GM18868 (cell line): Measurements from ENCODE around the gene G6PD.
A peak's percentile ranks its signal among the peaks of the same experiment; 100 is the strongest.
"Not testable (repeated sequence)": the region's sequence is repeated elsewhere in the genome, so short reads cannot be mapped to it uniquely, and the experiment has no call there.

Experiments
- ATAC-seq: cut with Tn5 transposase; IDR thresholded peaks from one replicate; pipeline ENCODE4 v1.9.1; 2021; ENCODE audit warnings: mild to moderate bottlenecking, moderate library complexity; ENCODE audit not compliant: unreplicated experiment

The G6PD gene

DNA sequence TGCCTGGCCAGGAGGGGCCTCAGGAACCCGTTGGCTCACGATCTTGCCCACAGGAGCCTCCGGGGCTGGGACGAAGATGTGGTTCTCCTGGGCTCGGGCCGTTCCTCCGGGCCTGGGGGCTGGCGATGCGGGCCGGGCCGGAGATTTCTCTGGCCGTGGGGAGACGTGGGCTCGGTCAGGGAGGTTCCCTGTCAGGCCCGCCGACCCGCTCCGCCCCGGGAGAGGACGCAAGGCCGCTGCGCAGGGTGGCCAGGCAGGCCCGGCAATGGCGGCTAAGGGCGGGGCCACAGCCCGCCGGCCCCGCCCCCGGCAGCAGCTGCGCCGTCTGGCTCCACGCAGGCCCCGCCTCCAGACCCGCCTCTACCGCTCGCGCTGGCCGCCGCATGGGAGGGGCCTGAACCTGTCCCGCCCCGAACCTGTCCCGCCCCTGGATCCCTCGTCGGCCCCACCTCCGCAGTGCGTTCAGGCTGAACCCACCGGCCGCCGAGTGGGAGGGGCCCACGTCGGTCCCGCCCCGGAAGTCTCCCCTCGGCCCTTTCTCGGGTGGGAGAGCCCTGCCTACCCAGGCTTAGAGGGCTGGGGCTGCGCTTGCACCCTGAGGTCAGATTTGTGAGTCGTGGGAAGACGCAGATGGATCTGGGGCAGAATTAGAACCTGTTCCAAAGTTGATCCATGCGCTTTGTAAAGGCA, 30.5 kb downstream of the G6PD start, which contains the start of gene FAM3A:
FAM3A (minus strand) TSS at position 267 of the 690 bp plus-strand sequence. CDS start 460 bp downstream, outside the sequence.
- ATAC-seq: peak; percentile 95

DNA sequence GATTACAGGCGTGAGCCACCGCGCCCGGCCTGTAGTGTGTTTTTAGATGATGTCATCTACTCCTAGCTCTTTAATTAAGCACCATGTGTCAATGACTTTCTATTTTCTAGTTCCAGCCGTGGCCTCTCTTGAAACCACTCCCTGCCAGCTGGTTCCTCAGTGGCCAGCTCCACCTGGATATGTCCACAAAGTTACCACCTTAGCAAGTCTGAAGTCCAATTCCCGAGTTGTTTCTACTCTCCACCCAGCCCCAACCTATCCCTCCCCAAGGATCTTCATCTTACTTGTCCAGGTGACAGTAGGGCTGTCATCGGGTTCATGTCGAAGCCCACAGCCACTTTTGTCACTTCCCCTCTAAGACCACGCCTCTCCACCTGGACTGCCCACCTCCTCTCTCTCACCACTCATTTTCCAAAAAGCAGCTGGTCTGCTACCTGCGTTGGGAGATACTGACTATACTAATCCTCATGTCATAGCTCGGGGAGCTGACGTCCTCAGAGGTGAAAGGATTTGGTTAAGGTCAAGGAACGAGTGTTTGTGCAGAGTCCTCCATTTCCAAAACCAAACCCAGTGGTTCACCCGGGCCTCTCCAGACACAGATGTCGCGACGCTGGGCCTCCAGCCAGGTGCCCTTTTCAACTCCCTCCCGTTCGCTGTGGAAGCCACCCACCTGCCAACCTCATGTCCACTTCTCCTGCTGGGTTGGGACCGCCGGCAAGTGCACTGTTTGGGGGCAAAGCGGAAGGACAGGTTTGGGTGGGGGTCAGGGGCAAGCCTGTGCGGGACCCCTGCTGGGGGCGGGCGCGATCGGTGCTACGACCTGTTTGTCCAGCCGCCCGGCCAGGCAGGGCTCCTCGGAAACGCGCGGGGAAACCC, 31.3 kb downstream of the G6PD start:
- ATAC-seq: no peak

DNA sequence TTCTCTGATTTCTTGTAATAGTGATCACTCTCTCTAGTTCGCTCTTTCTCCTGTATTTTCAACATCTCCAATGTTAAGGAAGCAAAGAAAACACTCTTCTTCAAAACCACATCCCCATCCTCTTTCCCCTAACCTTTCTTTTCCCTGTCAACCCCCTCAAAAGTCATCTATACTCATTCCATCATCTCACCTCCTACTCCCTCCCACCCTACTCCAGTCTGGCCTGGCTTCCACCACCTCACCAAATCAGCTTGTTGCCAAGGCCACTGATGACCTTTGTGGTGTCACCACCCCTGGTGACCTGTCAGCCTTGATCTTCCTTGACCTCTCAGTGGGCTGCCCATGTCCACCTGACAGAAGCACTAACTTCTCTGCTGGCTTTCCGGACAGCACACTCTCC, 32.9 kb downstream of the G6PD start:
- no peak for ATAC-seq

- ATAC-seq: no peak
Measured at GRCh38 chrX:154512879-154513553, 33.6 kb downstream of the G6PD start.

DNA sequence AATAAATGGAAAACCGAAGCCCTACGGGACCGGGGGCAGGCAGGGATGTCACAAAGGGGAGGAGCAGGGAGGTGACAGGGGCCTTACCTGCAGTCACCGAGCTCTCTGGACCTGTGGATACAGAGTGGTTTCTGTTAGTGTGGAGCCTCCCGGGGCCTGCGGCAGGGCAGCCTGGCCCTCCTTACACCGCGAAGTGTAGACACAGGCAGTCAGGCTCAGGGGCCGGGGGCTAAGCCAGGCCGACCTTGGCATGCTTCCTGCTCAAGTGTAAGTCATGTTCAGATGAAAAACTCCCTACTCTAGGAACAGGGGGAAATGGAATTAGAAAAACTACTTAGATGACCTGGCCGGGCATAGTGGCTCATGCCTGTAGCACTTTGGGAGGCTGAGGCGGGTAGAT, 34.9 kb downstream of the G6PD start:
- ATAC-seq: no peak

GRCh38 chrX:154509455-154509854, 37.2 kb downstream of the G6PD start:
- ATAC-seq: no peak

DNA sequence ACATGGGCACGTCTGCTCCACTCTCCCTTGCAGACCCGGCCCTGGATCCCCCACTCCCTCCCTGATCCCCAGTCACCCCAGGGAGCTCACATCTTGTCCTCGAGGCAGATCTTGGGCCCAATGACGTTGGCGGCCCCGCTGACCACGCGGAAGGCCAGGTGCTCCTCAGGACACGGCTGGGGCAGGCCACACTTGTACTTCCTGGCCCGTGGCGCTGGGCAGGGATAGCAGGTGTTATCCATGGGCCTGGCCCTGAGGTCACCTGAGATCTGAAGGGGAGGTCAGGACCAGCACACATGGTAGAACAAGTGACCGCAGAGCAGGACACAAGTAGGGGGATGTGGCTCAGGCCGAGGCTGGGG, 38.3 kb downstream of the G6PD start:
- no peak for ATAC-seq

GRCh38 chrX:154507673-154508383, 38.8 kb downstream of the G6PD start:
- ATAC-seq: no peak

DNA sequence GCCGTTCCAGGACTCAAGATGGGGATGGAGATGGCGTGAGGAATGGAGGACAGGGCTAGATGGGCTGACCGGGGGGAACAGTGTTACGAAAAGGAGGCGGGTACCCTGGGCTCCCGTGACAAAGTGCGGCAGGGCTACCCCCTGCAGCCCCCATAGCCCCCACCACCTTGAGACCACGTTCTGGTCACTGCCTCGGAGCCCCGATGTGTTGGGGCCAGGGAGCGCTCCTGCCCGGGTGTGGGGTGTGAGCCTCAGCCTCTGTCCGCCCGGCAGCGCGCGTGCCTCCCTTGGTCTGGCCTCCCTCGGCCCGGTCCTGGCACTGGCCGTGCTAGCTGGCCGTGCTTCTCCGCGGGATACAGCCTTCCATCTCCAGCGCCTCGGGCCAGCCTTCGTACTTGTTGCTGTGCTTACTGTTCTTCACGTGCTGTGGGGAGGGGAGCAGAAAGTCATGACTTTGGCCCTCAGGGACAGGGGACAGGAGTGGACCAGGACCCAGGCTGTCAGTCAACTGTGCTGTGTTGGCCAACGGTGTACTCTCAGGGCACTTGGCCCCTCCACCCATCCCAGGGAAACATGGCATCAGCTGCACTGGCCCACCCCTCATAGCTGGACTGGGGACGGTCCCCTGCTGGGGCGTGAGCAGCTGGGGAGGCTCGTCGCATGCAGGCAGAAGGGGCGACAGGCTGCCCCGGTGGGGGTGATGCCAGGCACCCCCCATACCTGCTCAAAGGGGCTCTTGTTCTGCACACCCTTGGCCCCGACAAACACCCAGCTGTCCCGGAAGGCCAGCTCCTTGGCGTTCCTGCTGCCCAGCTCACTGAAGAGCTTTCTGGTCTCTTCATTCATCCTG, 39.9 kb downstream of the G6PD start:
- ATAC-seq: no peak

GRCh38 chrX:154505734-154506133, 40.9 kb downstream of the G6PD start:
- no peak for ATAC-seq

- no peak for ATAC-seq
Measured at GRCh38 chrX:154502989-154503388, 43.7 kb downstream of the G6PD start.

DNA sequence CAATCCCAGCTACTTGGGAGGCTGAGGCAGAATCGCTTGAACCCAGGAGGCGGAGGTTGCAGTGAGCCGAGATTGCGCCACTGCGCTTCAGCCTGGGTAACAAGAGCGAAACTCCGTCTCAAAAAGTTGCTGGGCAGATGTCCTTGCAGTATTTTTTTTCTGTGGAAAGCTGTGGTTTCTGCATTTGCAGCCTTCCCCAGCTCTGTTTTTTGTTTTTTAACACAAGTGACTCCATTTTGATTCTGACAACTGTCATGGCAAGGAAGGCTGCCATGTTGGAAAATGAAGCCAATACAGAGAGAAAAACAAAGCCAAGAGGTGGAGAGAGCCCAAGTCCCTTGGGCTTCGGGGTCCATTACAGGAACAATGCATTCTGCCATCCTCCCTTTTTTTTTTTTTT, 44.5 kb downstream of the G6PD start:
- no peak for ATAC-seq

GRCh38 chrX:154501423-154501822, 45.2 kb downstream of the G6PD start:
- ATAC-seq: not testable (repeated sequence)

DNA sequence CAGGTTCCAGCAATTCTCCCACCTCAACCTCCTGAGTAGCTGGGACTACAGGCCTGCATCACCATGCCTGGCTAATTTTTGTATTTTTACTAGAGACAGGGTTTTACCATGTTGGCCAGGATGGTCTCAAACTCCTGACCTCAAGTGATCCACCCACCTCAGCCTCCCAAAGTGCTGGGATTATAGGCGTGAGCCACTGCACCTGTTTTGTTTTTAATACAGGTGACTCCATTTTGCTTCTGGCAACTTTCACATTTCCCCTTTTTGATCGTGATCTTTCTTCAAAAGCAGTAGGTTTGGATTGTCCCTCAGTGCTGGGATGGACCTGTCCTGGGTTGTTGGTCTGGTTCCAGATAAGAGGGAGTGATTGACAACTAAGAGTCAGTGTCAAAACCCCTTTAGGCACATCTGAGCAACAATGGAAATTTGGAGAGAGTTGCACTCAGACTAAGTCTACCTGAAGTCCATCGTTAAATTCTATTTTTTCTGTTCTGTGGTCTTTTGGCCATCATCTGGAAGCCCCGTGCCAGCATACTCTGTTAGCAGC, 50.0 kb downstream of the G6PD start:
- ATAC-seq: not testable (repeated sequence)

DNA sequence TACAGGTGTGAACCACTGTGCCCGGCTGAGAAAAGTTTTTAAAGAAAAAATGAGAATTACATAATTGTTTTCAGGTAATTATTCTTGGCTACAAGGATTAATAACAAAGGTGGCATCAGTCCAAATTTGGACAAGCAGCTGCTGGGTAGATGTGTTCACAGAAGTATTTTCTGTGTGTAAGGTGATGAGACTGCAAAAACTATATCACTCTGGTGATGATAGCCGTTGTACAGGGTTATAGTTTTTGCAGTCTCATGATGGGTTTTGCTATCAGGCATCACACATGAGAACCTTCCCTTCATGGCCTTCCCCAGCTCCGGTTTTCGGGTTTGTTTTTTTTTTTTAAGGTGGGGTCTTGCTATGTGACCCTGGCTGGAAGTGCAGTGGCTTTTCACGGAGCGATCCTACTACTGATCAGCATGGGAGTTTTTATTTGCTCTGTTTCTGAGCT, 51.1 kb downstream of the G6PD start:
- ATAC-seq: no peak

DNA sequence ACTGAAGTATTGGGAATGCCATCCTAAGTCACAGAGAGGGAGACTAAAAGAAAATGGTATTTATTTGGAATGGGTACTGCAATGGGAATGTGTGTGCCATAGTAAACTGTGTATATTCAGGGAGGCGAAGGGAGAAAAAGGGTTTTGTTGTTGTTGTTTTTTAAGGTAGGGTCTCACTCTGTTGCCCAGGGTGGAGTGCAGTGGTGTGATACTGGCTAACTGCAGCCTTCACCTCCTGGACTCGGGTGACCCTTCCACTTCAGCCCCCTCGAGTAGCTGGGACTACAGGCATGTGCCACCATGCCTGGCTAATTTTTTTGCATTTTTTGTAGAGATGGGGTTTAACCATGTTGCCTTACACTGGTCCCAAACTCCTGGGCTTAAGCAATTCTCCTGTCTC, 51.9 kb downstream of the G6PD start:
- no peak for ATAC-seq

DNA sequence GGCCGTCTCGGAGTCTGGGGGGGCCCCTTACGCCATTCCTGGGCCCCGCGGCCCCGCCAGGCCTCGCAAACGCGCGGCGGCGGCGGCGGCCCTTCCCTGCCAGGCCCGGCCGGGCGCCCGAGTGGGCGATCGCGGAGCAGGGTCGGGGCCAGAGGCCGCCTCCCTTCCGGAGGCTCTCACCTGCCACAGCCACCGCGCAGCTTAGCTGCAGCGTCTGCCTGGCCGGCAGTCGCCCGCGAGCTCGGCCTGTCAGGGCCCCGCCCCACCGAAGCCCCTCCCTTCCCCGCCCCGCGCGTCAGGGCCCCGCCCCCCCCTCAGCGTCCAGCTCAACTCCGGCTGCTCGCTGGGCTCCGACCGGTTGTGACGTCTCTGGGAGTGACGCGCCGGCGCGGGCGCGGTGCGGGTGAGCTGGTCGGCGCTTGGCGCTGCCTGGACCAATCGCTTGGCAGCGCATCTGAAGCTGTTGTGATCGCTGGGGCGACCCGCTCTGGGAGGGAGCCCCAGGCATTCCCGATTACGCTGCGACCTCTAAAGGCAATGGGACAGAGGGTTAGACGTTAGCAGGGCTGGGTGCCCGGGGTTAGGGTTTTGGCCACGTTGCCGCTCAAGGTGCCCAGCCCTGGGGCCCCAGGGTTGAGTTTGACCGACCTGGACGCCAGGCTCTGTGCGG, 56.1 kb downstream of the G6PD start, which contains the start of gene SLC10A3:
SLC10A3 (minus strand) TSS at position 216 of the 670 bp plus-strand sequence. CDS start 1,689 bp downstream, outside the sequence.
- ATAC-seq: peak; percentile 90

GRCh38 chrX:154490021-154490413, 56.6 kb downstream of the G6PD start:
- peak; percentile 13 for ATAC-seq

GRCh38 chrX:154489182-154489581, 57.5 kb downstream of the G6PD start:
- no peak for ATAC-seq
